IPS DF 4.7 (cell line): ENCODE results near the gene PI4K2A.
"Not testable (repeated sequence)": the region's sequence is repeated elsewhere in the genome, so short reads cannot be mapped to it uniquely, and the experiment has no call there.

Source experiments
- DNase-seq: peaks from one replicate; pipeline ENCODE4 v3.0.0-alpha.2; 2013; ENCODE audit warnings: low spot score; ENCODE audit errors: extremely low read depth

Gene PI4K2A

GRCh38 chr10:97631098-97631497 is 9.4 kb upstream of the PI4K2A start:
- DNase-seq: no peak

GRCh38 chr10:97632949-97633884 is 7.3 kb upstream of the PI4K2A start, which contains the start of gene MORN4:
TSS of gene MORN4 (minus strand) at chr10:97633500. CDS start at chr10:97619653, 13,847 bp downstream.
- peak; percentile 86 for DNase-seq

GRCh38 chr10:97633921-97634320 is 6.5 kb upstream of the PI4K2A start:
- no peak for DNase-seq

- no peak for DNase-seq
Observed at GRCh38 chr10:97635577-97635976, 4.9 kb upstream of the PI4K2A start.

- DNase-seq: not testable (repeated sequence)
Observed at GRCh38 chr10:97639090-97639489, 1.4 kb upstream of the PI4K2A start.

- DNase-seq: no peak
Observed at GRCh38 chr10:97640868-97641811, 669 bp downstream of the PI4K2A start.

- DNase-seq: not testable (repeated sequence)
Observed at GRCh38 chr10:97642471-97643159, 2.1 kb downstream of the PI4K2A start.

GRCh38 chr10:97643441-97643985 is 3.0 kb downstream of the PI4K2A start:
- no peak for DNase-seq

GRCh38 chr10:97644936-97645335 is 4.5 kb downstream of the PI4K2A start:
- no peak for DNase-seq

GRCh38 chr10:97647556-97647955 is 7.1 kb downstream of the PI4K2A start:
- DNase-seq: no peak

- DNase-seq: no peak
Observed at GRCh38 chr10:97648562-97649404, 8.3 kb downstream of the PI4K2A start.

- DNase-seq: not testable (repeated sequence)
Observed at GRCh38 chr10:97649405-97649750, 8.9 kb downstream of the PI4K2A start.

GRCh38 chr10:97650726-97651125 is 10.3 kb downstream of the PI4K2A start:
- DNase-seq: no peak

GRCh38 chr10:97651773-97652172 is 11.3 kb downstream of the PI4K2A start:
- DNase-seq: no peak

GRCh38 chr10:97656777-97657176 is 16.3 kb downstream of the PI4K2A start:
- DNase-seq: no peak

- DNase-seq: no peak
Observed at GRCh38 chr10:97659589-97659988, 19.1 kb downstream of the PI4K2A start.

- no peak for DNase-seq
Observed at GRCh38 chr10:97664282-97664850, 23.9 kb downstream of the PI4K2A start.

GRCh38 chr10:97666992-97667391 is 26.5 kb downstream of the PI4K2A start:
- no peak for DNase-seq

GRCh38 chr10:97667463-97667862 is 27.0 kb downstream of the PI4K2A start:
- DNase-seq: no peak

- no peak for DNase-seq
Observed at GRCh38 chr10:97669571-97669970, 29.1 kb downstream of the PI4K2A start.
